ENCODE results near the gene KRTCAP2. TPM values are rescaled to one million over a fixed set of nuclear protein-coding genes. Genes with fewer than 3 reads are reported as not detected.

Gene KRTCAP2
- total RNA-seq, 4 donors from 2014 or later = 76.0 to 146 (median 108) TPM

DNA sequence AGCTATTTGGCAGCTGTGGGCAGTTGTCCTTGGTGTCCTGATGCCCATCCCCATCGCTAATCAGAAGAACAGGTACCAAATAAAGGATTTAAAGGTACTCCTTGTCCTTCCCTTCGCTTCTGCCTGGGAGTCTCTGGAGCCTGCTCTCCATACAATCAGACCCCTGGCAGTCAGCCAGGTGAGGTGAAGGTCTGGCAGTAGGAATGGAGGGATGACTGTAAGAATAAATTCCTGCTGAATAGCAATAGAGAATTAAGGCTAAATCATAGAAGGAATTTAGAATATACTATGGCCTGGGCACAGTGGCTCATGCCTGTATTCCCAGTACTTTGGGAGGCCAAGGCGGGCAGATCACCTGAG is 25.4 kb upstream of the KRTCAP2 start:
- intact Hi-C loops (cut with DNase I) = no loop called here
- no peak for DNase-seq (ENCODE audit: extremely low spot score)

DNA sequence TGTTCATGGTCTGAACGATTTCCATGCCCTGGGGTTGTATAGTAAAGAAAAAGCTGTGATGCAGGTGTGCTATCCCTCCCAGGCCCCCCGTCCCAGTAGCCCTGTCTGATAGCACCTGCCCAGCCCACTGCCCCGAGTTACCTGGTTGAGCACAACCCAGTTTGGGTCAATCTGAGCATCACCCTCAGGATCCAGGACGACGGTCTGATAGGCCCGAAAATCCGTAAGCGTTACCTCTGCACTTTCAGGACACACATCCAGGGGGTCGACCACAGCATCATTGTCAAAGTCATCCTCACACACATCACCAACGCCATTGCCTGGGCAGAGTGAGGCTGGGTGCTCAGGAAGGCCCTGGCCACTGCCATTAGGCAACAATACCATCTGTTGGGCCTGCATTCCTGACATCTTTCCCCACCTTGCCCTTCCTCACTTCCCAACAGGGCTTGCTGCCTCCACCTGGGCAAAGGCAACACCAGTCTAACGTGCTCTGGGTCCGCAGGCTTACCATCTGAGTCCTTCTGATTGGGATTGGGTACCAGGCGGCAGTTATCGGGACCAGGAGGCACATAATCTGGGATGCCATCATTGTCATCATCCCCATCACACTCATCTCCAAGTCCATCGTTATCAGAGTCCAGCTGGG is 24.9 kb upstream of the KRTCAP2 start:
- Histone ChIP-seq H3K36me3 (peaks cover 0 to 60% (median 32%) of the 10 kb centered on the region in 4 donors), H3K4me1 (peaks cover 25 to 46% (median 36%) of the 10 kb centered on the region in 4 donors), H3K27me3 (no peaks in the 10 kb centered on the region), H3K9me3 (no peaks in the 10 kb centered on the region), H3K27ac (replicated peaks in 1 of 4) (no peak overlapping the region), H3K4me3 (no peak overlapping the region)
- WGBS = 85% methylated on average over 15 of the region's 15 CpGs
- no peak for DNase-seq (ENCODE audit: extremely low spot score)
- TF ChIP-seq, protein P1, sequence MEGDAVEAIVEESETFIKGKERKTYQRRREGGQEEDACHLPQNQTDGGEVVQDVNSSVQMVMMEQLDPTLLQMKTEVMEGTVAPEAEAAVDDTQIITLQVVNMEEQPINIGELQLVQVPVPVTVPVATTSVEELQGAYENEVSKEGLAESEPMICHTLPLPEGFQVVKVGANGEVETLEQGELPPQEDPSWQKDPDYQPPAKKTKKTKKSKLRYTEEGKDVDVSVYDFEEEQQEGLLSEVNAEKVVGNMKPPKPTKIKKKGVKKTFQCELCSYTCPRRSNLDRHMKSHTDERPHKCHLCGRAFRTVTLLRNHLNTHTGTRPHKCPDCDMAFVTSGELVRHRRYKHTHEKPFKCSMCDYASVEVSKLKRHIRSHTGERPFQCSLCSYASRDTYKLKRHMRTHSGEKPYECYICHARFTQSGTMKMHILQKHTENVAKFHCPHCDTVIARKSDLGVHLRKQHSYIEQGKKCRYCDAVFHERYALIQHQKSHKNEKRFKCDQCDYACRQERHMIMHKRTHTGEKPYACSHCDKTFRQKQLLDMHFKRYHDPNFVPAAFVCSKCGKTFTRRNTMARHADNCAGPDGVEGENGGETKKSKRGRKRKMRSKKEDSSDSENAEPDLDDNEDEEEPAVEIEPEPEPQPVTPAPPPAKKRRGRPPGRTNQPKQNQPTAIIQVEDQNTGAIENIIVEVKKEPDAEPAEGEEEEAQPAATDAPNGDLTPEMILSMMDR (IDR thresholded peaks at IDR 0.05) = no peak
- TF ChIP-seq POLR2A (IDR thresholded peaks at IDR 0.05; ENCODE audit: low read depth) = no peak
- TF ChIP-seq POLR2AphosphoS5 (IDR thresholded peaks at IDR 0.05) = no peak
- TF ChIP-seq EP300 (IDR thresholded peaks at IDR 0.05) = no peak
- intact Hi-C loops (cut with DNase I) = no loop called here

More for the DNA sequence above, 25.4 kb upstream of the KRTCAP2 start:
- Histone ChIP-seq H3K27ac (replicated peaks in 1 of 4) (no peak overlapping the region), H3K36me3 (peaks cover 0 to 62% (median 32%) of the 10 kb centered on the region in 4 donors), H3K4me1 (peaks cover 21 to 41% (median 31%) of the 10 kb centered on the region in 4 donors), H3K27me3 (no peaks in the 10 kb centered on the region), H3K4me3 (no peak overlapping the region), H3K9me3 (no peaks in the 10 kb centered on the region)
- TF ChIP-seq POLR2AphosphoS5 (IDR thresholded peaks at IDR 0.05) (no peak), EP300 (IDR thresholded peaks at IDR 0.05) (no peak), POLR2A (IDR thresholded peaks at IDR 0.05; ENCODE audit: low read depth) (no peak)
- TF ChIP-seq, protein P1 (IDR thresholded peaks at IDR 0.05) = no peak
- 98% methylated on average over 3 of the region's 3 CpGs for WGBS

DNA sequence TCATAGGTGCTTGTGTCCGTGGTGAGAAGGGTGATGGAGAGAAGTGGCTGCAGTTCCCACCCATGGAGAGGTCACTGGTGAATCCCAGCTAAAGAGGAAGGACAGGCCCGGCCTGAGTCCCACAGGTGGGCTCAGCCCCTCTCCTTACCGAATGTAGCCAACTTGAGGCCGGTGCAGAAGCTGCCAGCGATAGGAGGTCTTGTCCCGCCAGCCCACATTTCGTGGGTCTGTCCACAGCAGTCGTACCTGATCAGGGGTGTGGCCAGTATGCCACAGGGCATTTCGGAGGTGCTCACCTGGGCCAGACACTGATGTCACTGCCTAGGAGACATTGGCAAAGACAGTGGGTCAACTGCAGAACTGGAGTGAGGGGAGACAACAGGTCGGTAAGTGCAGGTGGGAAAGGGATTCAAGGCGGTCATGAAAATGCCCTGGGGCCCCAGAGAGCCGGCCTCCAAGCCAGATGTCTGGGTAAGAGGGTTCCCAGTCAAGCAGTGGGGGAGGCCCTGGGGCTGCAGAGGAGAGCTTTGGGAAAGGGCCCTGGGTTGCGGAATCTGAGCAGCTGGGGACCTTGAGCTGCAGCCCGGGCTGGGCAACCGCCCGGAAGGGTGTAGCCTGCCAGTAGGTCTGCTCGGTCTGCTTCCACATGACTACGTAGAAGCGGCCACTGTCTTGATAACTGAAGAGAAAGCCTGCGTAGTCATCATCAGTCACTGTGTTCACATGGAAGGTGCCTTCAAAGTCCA is 24.0 kb upstream of the KRTCAP2 start:
- no peak for TF ChIP-seq POLR2AphosphoS5 (IDR thresholded peaks at IDR 0.05)
- TF ChIP-seq, protein P1 (IDR thresholded peaks at IDR 0.05) = no peak
- no peak for TF ChIP-seq POLR2A (IDR thresholded peaks at IDR 0.05; ENCODE audit: low read depth)
- no peak for TF ChIP-seq EP300 (IDR thresholded peaks at IDR 0.05)
- H3K27me3 ChIP-seq = no peaks in the 10 kb centered on the region
- WGBS = 81% methylated on average over 20 of the region's 20 CpGs
- H3K9me3 ChIP-seq = no peaks in the 10 kb centered on the region
- no peak for DNase-seq (ENCODE audit: extremely low spot score)
- intact Hi-C loops (cut with DNase I) = no loop called here
- peaks cover 0 to 52% (median 30%) of the 10 kb centered on the region in 4 donors for H3K36me3 ChIP-seq
- H3K4me1 ChIP-seq = peaks cover 30 to 55% (median 45%) of the 10 kb centered on the region in 4 donors
- no peak overlapping the region for H3K4me3 ChIP-seq
- H3K27ac ChIP-seq (replicated peaks in 1 of 4) = peak overlapping the region in 1 of 4 donors; percentile 92

DNA sequence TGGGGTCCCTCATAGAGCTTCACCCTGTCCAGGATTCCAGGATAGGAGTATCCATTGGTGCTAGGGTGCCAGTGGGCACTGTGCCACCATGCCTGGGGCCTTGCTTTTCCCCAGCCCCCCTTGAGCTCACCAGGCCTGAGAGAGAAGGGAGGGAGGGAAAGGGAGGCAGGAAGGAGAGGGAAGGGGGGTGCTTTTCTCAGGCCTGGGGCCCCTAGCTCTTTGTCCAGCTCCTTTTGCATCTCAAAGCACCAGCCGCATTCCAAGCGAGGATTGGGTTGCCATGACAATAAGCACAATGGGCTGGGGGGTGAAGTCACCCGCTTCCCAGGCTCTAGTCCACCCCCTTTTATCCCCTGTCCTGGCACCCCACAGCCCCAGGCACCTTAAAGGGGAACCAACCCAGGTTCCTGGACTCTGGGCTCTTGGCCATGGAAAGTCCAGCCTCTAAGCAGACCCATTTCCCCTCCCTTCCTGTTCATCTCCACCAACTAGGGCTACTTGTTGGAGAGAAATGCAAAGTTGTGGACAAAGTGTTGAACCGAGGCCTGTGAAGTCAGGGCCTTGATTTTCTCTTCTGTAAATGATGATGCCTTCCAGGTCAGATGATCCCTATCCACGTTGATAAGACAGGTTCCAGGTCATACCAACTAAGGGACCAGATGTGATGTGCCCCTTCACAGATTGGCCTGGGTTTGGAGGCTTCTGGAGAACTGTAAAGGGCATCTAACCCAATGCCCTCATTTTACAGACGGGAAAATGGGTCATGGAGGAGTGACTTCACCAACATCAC is 23.2 kb upstream of the KRTCAP2 start:
- H3K27me3 ChIP-seq = no peaks in the 10 kb centered on the region
- intact Hi-C loops (cut with DNase I) = no loop called here
- no peak overlapping the region for H3K4me3 ChIP-seq
- H3K27ac ChIP-seq (replicated peaks in 1 of 4) = peak overlapping the region; percentile 91 to 92 (median 92)
- peaks cover 30 to 59% (median 46%) of the 10 kb centered on the region in 4 donors for H3K4me1 ChIP-seq
- no peak for TF ChIP-seq POLR2AphosphoS5 (IDR thresholded peaks at IDR 0.05)
- TF ChIP-seq POLR2A (IDR thresholded peaks at IDR 0.05; ENCODE audit: low read depth) = no peak
- TF ChIP-seq, protein P1 (IDR thresholded peaks at IDR 0.05) = no peak
- TF ChIP-seq EP300 (IDR thresholded peaks at IDR 0.05) = no peak
- peaks cover 0 to 45% (median 24%) of the 10 kb centered on the region in 4 donors for H3K36me3 ChIP-seq
- H3K9me3 ChIP-seq = no peaks in the 10 kb centered on the region
- 53% methylated on average over 4 of the region's 6 CpGs for WGBS
- DNase-seq (ENCODE audit: extremely low spot score) = no peak
